ENCODE measurements around the gene C1orf115.

GRCh38 chr1:220732621-220733020 is 42.5 kb downstream of the C1orf115 start:
- TF ChIP-seq CTCF (conservative IDR thresholded peaks at IDR 0.05) (no peak), EZH2 (IDR thresholded peaks at IDR 0.05; ENCODE audit: low read depth) (no peak)

Data from PC-9 (cell line).